B cell (primary cell): ENCODE data around the gene ZC3H18. TPM values are rescaled to one million over a fixed set of nuclear protein-coding genes. Genes with fewer than 3 reads are reported as not detected.
A peak's percentile ranks its signal among the peaks of the same experiment; 100 is the strongest.

Experiments
- ATAC-seq: fragments of 200-7000 bp; cut with Tn5 transposase; one replicate; pipeline ENCODE4 v1.10.0; 2021; ENCODE audit warnings: low read depth, mild to moderate bottlenecking, moderate number of reproducible peaks, moderate library complexity
- CTCF ChIA-PET: fragments of 350-600 bp; sonication (Branson Sonifier 250); formaldehyde crosslinking; loops from one replicate; lab custom pipeline; 2021; ENCODE audit warnings: antibody characterized with exemption, inconsistent platforms; lab: Charles Lee
- POLR2A ChIA-PET: fragments of 350-600 bp; sonication (Branson Sonifier 250); formaldehyde crosslinking; loops from one replicate; lab custom pipeline; 2021; ENCODE audit warnings: antibody characterized with exemption; lab: Charles Lee
- DNase-seq: peaks from one replicate; pipeline ENCODE4 v3.0.0; 2013
- H2AFZ ChIP-seq: 2 replicates; pipeline ENCODE4 v1.6.1; 2012; ENCODE audit warnings: mild to moderate bottlenecking, low read depth, low read length; ENCODE audit not compliant: insufficient read depth, poor library complexity, severe bottlenecking
- H3K27ac ChIP-seq, 2 donors: 1 replicate in 1 of 2; 2 replicates in 1 of 2; pipeline ENCODE4 v1.5.1; 2012 to 2013; ENCODE audit warnings: low read length in 2 of 2, mild to moderate bottlenecking in 2 of 2, moderate library complexity in 1 of 2
- H3K27me3 ChIP-seq, 4 experiments: fragments of 200-600 bp in 1 of 4; sonication (generic) in 1 of 4; replicated peaks in 1 of 4; 1 replicate in 2 of 4; 2 replicates in 2 of 4; pipeline versions ENCODE4 v1.6.1 to v1.7.0; 2013 to 2016; ENCODE audit warnings: low read length in 3 of 4, mild to moderate bottlenecking in 2 of 4, mixed read lengths in 1 of 4, moderate library complexity in 1 of 4; ENCODE audit not compliant: insufficient read depth in 4 of 4, control insufficient read depth in 3 of 4; ENCODE audit errors: control extremely low read depth in 1 of 4
- H3K36me3 ChIP-seq, 2 experiments: replicated peaks in 1 of 2; 1 replicate in 1 of 2; 2 replicates in 1 of 2; pipeline versions ENCODE4 v1.6.1 to v1.7.1; 2013; ENCODE audit warnings: low read length in 1 of 2; ENCODE audit not compliant: insufficient read depth in 2 of 2, control insufficient read depth in 1 of 2; ENCODE audit errors: control extremely low read depth in 1 of 2, extremely low read depth in 1 of 2
- H3K4me1 ChIP-seq, 2 donors: fragments of 200-600 bp in 1 of 2; sonication (generic) in 1 of 2; 1 replicate in 1 of 2; 2 replicates in 1 of 2; pipeline versions ENCODE4 v1.5.1 to v1.6.1; 2013 to 2017; ENCODE audit warnings: low read length in 2 of 2; ENCODE audit not compliant: control insufficient read depth in 2 of 2, insufficient read depth in 2 of 2
- H3K4me2 ChIP-seq: replicated peaks from 2 replicates; pipeline ENCODE3; 2012; ENCODE audit warnings: mild to moderate bottlenecking, low read depth, low read length; ENCODE audit not compliant: poor library complexity, severe bottlenecking
- H3K4me3 ChIP-seq, 5 experiments: fragments of 200-600 bp in 1 of 5; sonication (generic) in 1 of 5; 1 replicate in 3 of 5; 2 replicates in 2 of 5; pipeline versions ENCODE4 v1.5.1 to v1.7.0; 2011 to 2016; ENCODE audit warnings: low read length in 4 of 5, mild to moderate bottlenecking in 4 of 5, low read depth in 2 of 5, control low read depth in 1 of 5, moderate library complexity in 1 of 5; ENCODE audit not compliant: insufficient read depth in 1 of 5; ENCODE audit errors: control extremely low read depth in 1 of 5, extremely low read depth in 1 of 5
- H3K79me2 ChIP-seq: fragments of 200-600 bp; sonication (generic); one replicate; pipeline ENCODE4 v1.6.0; 2016; ENCODE audit warnings: low read length; ENCODE audit not compliant: control insufficient read depth, insufficient read depth
- H3K9ac ChIP-seq: fragments of 200-600 bp; sonication (generic); 2 replicates; pipeline ENCODE4 v1.6.1; 2017; ENCODE audit warnings: mild to moderate bottlenecking, low read length, moderate library complexity
- H3K9me3 ChIP-seq, 3 donors: one replicate each; pipeline versions ENCODE4 v1.6.1 to v1.7.1; 2013; ENCODE audit warnings: low read length in 2 of 3; ENCODE audit not compliant: control insufficient read depth in 2 of 3, insufficient read depth in 1 of 3; ENCODE audit errors: control extremely low read depth in 1 of 3
- H4K20me1 ChIP-seq: 2 replicates; pipeline ENCODE4 v1.6.0; 2012; ENCODE audit warnings: mild to moderate bottlenecking, low read length; ENCODE audit not compliant: insufficient read depth, control insufficient read depth, poor library complexity, severe bottlenecking
- H3K27ac Mint-ChIP-seq: one replicate; pipeline ENCODE4 v1.8.0; 2021; ENCODE audit warnings: mixed read lengths
- H3K27me3 Mint-ChIP-seq: one replicate; pipeline ENCODE4 v1.8.0; 2021; ENCODE audit warnings: mixed read lengths
- H3K4me1 Mint-ChIP-seq: one replicate; pipeline ENCODE4 v1.8.0; 2021; ENCODE audit warnings: mixed read lengths
- H3K4me3 Mint-ChIP-seq: one replicate; pipeline ENCODE4 v1.8.0; 2021; ENCODE audit warnings: mixed read lengths
- H3K9me3 Mint-ChIP-seq: one replicate; pipeline ENCODE4 v1.8.0; 2022; ENCODE audit warnings: mixed read lengths; ENCODE audit not compliant: insufficient read depth
- CTCF ChIP-seq: fragments of 200-600 bp; IDR thresholded peaks from one replicate; pipeline ENCODE4 v1.8.0; 2022; ENCODE audit warnings: antibody characterized with exemption, mild to moderate bottlenecking
- EZH2 ChIP-seq: IDR thresholded peaks from 2 replicates; pipeline ENCODE4 v1.6.1; 2012; ENCODE audit warnings: borderline replicate concordance, low read depth, mild to moderate bottlenecking, moderate library complexity, low read length; ENCODE audit not compliant: insufficient read depth, poor library complexity, severe bottlenecking
- WGBS: methylation state at CpG from one replicate; pipeline ENCODE4 v1.1.5; 2013; ENCODE audit warnings: missing lambda C conversion rate; ENCODE audit not compliant: insufficient coverage; 5-methylcytosine and 5-hydroxymethylcytosine counted together
- intact Hi-C: fragments of 100-400 bp; cut with micrococcal nuclease; formaldehyde crosslinking; loops from one replicate; pipeline ENCODE4 v1.10.0; 2022
- polyA plus RNA-seq: library from polyadenylated mRNA; depleted of rRNA; stranded (reverse); fragments of >200 nt; gene quantifications from 2 replicates; pipeline ENCODE4 v1.2.3, GENCODE V29; 2012
- total RNA-seq, 2 donors: library from RNA; stranded (reverse); fragments of 120-200 nt in 1 of 2; gene quantifications; 1 replicate in 1 of 2; 2 replicates in 1 of 2; pipeline versions ENCODE4 v1.2.3 to v1.2.4, GENCODE V29; 2013 to 2022

ZC3H18 gene
- total and polyA plus RNA-seq, 2 donors (not counting 1 experiment from before 2014, with no cell fraction given), result 40.4 to 74.2 TPM

- Histone ChIP-seq H3K9me3 (no peaks in the 10 kb centered on the region), H2AFZ (no peak overlapping the region), H3K4me1 (peaks cover 17 to 25% of the 10 kb centered on the region in 2 donors), H3K4me2 (no peak overlapping the region), H3K36me3 (peaks cover 0 to 14% of the 10 kb centered on the region in 2 experiments), H3K27ac (no peak overlapping the region), H4K20me1 (no peaks in the 10 kb centered on the region), H3K79me2 (peaks cover 66% of the 10 kb centered on the region), H3K27me3 (no peaks in the 10 kb centered on the region), H3K9ac (no peak overlapping the region), H3K4me3 (no peak overlapping the region)
- ChIA-PET CTCF (no interaction called here), POLR2A (interaction anchor here (0.6 kb wide), 1 partner anchor 125 kb away, joined by 3 read pairs; no protein-coding TSS in a partner anchor)
- no peak for ATAC-seq
- H3K9me3 Mint-ChIP-seq, result no peaks in the 10 kb centered on the region
- TF ChIP-seq CTCF, result no peak
- no peak for TF ChIP-seq EZH2
- H3K4me3 Mint-ChIP-seq, result no peak overlapping the region
- intact Hi-C loops, result no loop called here
- H3K27me3 Mint-ChIP-seq, result no peaks in the 10 kb centered on the region
- DNase-seq, result no peak
- peaks cover 24% of the 10 kb centered on the region for H3K4me1 Mint-ChIP-seq
- no peak overlapping the region for H3K27ac Mint-ChIP-seq
- WGBS, result over 99% methylated on average over 25 of the region's 25 CpGs
Measured at GRCh38 chr16:88659160-88659559, 89.0 kb downstream of the ZC3H18 start.

- no peak overlapping the region for H3K27ac ChIP-seq
- 83% methylated on average over 4 of the region's 10 CpGs for WGBS
- Mint-ChIP-seq H3K27ac (peak overlapping the region; percentile 47), H3K9me3 (no peaks in the 10 kb centered on the region), H3K4me1 (peaks cover 31% of the 10 kb centered on the region), H3K4me3 (peak overlapping the region; percentile 46), H3K27me3 (no peaks in the 10 kb centered on the region)
- ChIA-PET CTCF (no interaction called here), POLR2A (no interaction called here)
- H3K36me3 ChIP-seq, result peaks cover 0 to 8% of the 10 kb centered on the region in 2 experiments
- no peaks in the 10 kb centered on the region for H3K9me3 ChIP-seq
- DNase-seq (no peak), ATAC-seq (no peak)
- H3K4me3 ChIP-seq, result no peak overlapping the region
- no peak overlapping the region for H3K9ac ChIP-seq
- no peak overlapping the region for H2AFZ ChIP-seq
- H3K27me3 ChIP-seq, result no peaks in the 10 kb centered on the region
- no peak overlapping the region for H3K4me2 ChIP-seq
- TF ChIP-seq CTCF (no peak), EZH2 (no peak)
- peaks cover 64% of the 10 kb centered on the region for H3K79me2 ChIP-seq
- intact Hi-C loops, result no loop called here
- H4K20me1 ChIP-seq, result no peaks in the 10 kb centered on the region
- H3K4me1 ChIP-seq, result peaks cover 18 to 30% of the 10 kb centered on the region in 2 donors
Measured at GRCh38 chr16:88661468-88661867, 91.3 kb downstream of the ZC3H18 start.
